ENCODE measurements around the gene KLHL29. TPM values are rescaled to one million over a fixed set of nuclear protein-coding genes. Genes with fewer than 3 reads are reported as not detected.

KLHL29 gene
- total RNA-seq, 2 experiments from 2014 or later: 0.23 to 0.66 TPM

- H3K4me1 ChIP-seq (ENCODE audit: insufficient read depth, low read length, poor library complexity, severe bottlenecking): no peaks in the 10 kb centered on the region
- no peak overlapping the region for H3K4me3 ChIP-seq (ENCODE audit: low read depth, low read length, poor library complexity, severe bottlenecking)
- intact Hi-C loops (cut with micrococcal nuclease; ENCODE audit: unreplicated experiment): no loop called here
- H3K27ac ChIP-seq (ENCODE audit: low read depth, low read length, poor library complexity, severe bottlenecking): no peak overlapping the region
- no peaks in the 10 kb centered on the region for H3K9me2 ChIP-seq (ENCODE audit: insufficient read depth, low read length)
- no peaks in the 10 kb centered on the region for H3K36me3 ChIP-seq (ENCODE audit: insufficient read depth, low read length)
- POLR2A ChIA-PET: no interaction called here
- no peaks in the 10 kb centered on the region for H4K20me1 ChIP-seq (ENCODE audit: insufficient read depth, low read length)
- DNase-seq (ENCODE audit: low spot score): no peak
- CTCF ChIA-PET (ENCODE audit: unreplicated experiment): no interaction called here
- no TSS peak for BruUV-seq (replicated peaks)
- no peak overlapping the region for H3K4me2 ChIP-seq (ENCODE audit: low read length)
- no peak for TF ChIP-seq EZH2phosphoT487 (IDR thresholded peaks at IDR 0.05; ENCODE audit: borderline replicate concordance, low read depth, low read length)
- no peaks in the 10 kb centered on the region for H3K9me3 ChIP-seq (ENCODE audit: low read length)
- H3K79me2 ChIP-seq (ENCODE audit: insufficient read depth, low read depth, low read length): no peaks in the 10 kb centered on the region
- no peak overlapping the region for H2AFZ ChIP-seq (ENCODE audit: low read length)
These were observed 264.3 kb downstream of the KLHL29 start for GRCh38 chr2:23649303-23649702.

GRCh38 chr2:23649819-23650218 is 264.8 kb downstream of the KLHL29 start:
- Histone ChIP-seq H4K20me1 (ENCODE audit: insufficient read depth, low read length) (no peaks in the 10 kb centered on the region), H3K79me2 (ENCODE audit: insufficient read depth, low read depth, low read length) (no peaks in the 10 kb centered on the region), H2AFZ (ENCODE audit: low read length) (no peak overlapping the region), H3K9me3 (ENCODE audit: low read length) (no peaks in the 10 kb centered on the region), H3K4me3 (ENCODE audit: low read depth, low read length, poor library complexity, severe bottlenecking) (no peak overlapping the region), H3K4me1 (ENCODE audit: insufficient read depth, low read length, poor library complexity, severe bottlenecking) (no peaks in the 10 kb centered on the region), H3K27ac (ENCODE audit: low read depth, low read length, poor library complexity, severe bottlenecking) (no peak overlapping the region), H3K9me2 (ENCODE audit: insufficient read depth, low read length) (no peaks in the 10 kb centered on the region), H3K36me3 (ENCODE audit: insufficient read depth, low read length) (no peaks in the 10 kb centered on the region), H3K4me2 (ENCODE audit: low read length) (no peak overlapping the region)
- intact Hi-C loops (cut with micrococcal nuclease; ENCODE audit: unreplicated experiment): no loop called here
- ChIA-PET POLR2A (no interaction called here), CTCF (ENCODE audit: unreplicated experiment) (no interaction called here)
- no TSS peak for BruUV-seq (replicated peaks)
- DNase-seq (ENCODE audit: low spot score): no peak
- TF ChIP-seq CTCF (conservative IDR thresholded peaks at IDR 0.05; ENCODE audit: low read length) (no peak), EZH2phosphoT487 (IDR thresholded peaks at IDR 0.05; ENCODE audit: borderline replicate concordance, low read depth, low read length) (no peak)

- BruUV-seq (replicated peaks): no TSS peak
- no peak overlapping the region for H3K4me2 ChIP-seq (ENCODE audit: low read length)
- H2AFZ ChIP-seq (ENCODE audit: low read length): no peak overlapping the region
- H4K20me1 ChIP-seq (ENCODE audit: insufficient read depth, low read length): no peaks in the 10 kb centered on the region
- no peaks in the 10 kb centered on the region for H3K79me2 ChIP-seq (ENCODE audit: insufficient read depth, low read depth, low read length)
- H3K27ac ChIP-seq (ENCODE audit: low read depth, low read length, poor library complexity, severe bottlenecking): no peak overlapping the region
- no peaks in the 10 kb centered on the region for H3K9me3 ChIP-seq (ENCODE audit: low read length)
- TF ChIP-seq EZH2phosphoT487 (IDR thresholded peaks at IDR 0.05; ENCODE audit: borderline replicate concordance, low read depth, low read length) (no peak), CTCF (conservative IDR thresholded peaks at IDR 0.05; ENCODE audit: low read length) (no peak)
- ChIA-PET CTCF (ENCODE audit: unreplicated experiment) (interaction anchor here (0.5 kb wide), 1 partner anchor 31 kb away, joined by 3 read pairs; no protein-coding TSS in a partner anchor), POLR2A (no interaction called here)
- no peaks in the 10 kb centered on the region for H3K4me1 ChIP-seq (ENCODE audit: insufficient read depth, low read length, poor library complexity, severe bottlenecking)
- no peak overlapping the region for H3K4me3 ChIP-seq (ENCODE audit: low read depth, low read length, poor library complexity, severe bottlenecking)
- H3K9me2 ChIP-seq (ENCODE audit: insufficient read depth, low read length): no peaks in the 10 kb centered on the region
- no peak for DNase-seq (ENCODE audit: low spot score)
- intact Hi-C loops (cut with micrococcal nuclease; ENCODE audit: unreplicated experiment): no loop called here
- no peaks in the 10 kb centered on the region for H3K36me3 ChIP-seq (ENCODE audit: insufficient read depth, low read length)
These were observed 266.5 kb downstream of the KLHL29 start for GRCh38 chr2:23651187-23652080.

Measured in OCI-LY7 (cell line).